ENCODE results near the gene JUP. TPM values are rescaled to one million over a fixed set of nuclear protein-coding genes. Genes with fewer than 3 reads are reported as not detected.
A peak's percentile ranks its signal among the peaks of the same experiment; 100 is the strongest.

Gene JUP
- total and polyA plus RNA-seq, 2 of the 13 experiments (the other 11 are each of a cell fraction or from before 2014, with no cell fraction given) = 12.1 to 20.6 TPM

DNA sequence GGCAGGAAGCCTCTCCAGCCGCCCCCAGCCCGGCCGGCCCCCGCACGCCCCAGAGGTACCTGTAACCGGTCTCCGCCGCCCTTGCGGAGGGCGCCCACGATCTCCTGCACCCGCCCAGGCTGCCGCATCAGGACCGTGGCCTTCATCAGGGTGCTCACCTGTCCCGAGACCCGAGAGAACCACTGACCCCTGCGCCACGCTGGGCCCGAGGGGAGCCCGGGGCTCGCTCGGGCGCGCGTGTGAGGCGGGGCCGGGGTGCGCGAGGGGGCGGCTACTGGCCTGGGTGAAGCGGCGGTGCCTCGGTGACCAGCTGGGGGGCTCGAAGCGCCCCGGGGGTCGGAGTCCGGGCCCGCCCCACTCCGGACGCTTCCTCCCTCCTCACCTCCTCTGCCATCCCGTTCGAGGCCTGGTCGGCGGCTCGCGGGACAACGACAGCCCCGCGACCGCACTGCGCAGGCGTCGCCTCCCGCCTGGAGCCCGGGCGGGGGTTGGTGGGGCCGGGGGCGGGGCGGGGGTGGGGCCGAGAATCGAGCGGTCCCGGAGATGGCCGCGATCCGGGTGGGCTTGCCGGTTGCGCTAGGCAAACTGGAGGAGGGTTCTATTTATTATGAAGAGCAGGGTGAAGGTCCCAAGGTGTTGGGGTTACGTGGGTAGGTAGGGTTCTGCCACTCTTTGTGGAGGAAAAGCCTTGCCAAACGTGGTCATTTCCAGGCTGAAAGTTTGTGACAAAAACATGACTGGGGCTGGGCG, 49.5 kb upstream of the JUP start, which contains the start of gene NT5C3B (continued):
- peak; percentile 68; the same call in 1 of the 2 replicates for TF ChIP-seq ZSCAN31 (CRISPR knock-in tag; IDR thresholded peaks at IDR 0.05; ENCODE audit: low read depth)
- TF ChIP-seq, protein P1, sequence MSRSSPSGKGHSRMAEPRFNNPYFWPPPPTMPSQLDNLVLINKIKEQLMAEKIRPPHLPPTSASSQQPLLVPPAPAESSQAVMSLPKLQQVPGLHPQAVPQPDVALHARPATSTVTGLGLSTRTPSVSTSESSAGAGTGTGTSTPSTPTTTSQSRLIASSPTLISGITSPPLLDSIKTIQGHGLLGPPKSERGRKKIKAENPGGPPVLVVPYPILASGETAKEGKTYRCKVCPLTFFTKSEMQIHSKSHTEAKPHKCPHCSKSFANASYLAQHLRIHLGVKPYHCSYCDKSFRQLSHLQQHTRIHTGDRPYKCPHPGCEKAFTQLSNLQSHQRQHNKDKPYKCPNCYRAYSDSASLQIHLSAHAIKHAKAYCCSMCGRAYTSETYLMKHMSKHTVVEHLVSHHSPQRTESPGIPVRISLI (CRISPR knock-in tag; IDR thresholded peaks at IDR 0.05; ENCODE audit: borderline replicate concordance) = 0 out of 2 replicates have a peak, but pooled peaks have one; percentile 38
- TF ChIP-seq TP53 (CRISPR knock-in tag; conservative IDR thresholded peaks at IDR 0.05) = no peak
- TF ChIP-seq ZNF160 (CRISPR knock-in tag; IDR thresholded peaks at IDR 0.05) = peak; percentile 55; the same call in 1 of the 2 replicates
- no peak for TF ChIP-seq SNRNP70 (IDR thresholded peaks at IDR 0.05; ENCODE audit: low read depth, low read length)
- no peak for TF ChIP-seq ZNF17 (CRISPR knock-in tag; IDR thresholded peaks at IDR 0.05)
- TF ChIP-seq, protein P2, sequence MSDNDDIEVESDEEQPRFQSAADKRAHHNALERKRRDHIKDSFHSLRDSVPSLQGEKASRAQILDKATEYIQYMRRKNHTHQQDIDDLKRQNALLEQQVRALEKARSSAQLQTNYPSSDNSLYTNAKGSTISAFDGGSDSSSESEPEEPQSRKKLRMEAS (IDR thresholded peaks at IDR 0.05) = peak; percentile 59
- TF ChIP-seq ZNF441 (CRISPR knock-in tag; IDR thresholded peaks at IDR 0.05; ENCODE audit: borderline replicate concordance) = peak; percentile 52; the same call in 1 of the 2 replicates
- TF ChIP-seq ZNF224 (CRISPR knock-in tag; IDR thresholded peaks at IDR 0.05) = 0 out of 2 replicates have a peak, but pooled peaks have one; percentile 56
- TF ChIP-seq, protein P3, sequence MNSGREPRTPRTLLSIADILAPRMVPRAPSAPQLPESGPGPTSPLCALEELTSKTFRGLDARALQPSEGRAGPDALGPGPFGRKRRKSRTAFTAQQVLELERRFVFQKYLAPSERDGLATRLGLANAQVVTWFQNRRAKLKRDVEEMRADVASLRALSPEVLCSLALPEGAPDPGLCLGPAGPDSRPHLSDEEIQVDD (CRISPR knock-in tag; IDR thresholded peaks at IDR 0.05; ENCODE audit: borderline replicate concordance) = peak; percentile 25; the same call in 1 of the 2 replicates
- TF ChIP-seq, protein P4, sequence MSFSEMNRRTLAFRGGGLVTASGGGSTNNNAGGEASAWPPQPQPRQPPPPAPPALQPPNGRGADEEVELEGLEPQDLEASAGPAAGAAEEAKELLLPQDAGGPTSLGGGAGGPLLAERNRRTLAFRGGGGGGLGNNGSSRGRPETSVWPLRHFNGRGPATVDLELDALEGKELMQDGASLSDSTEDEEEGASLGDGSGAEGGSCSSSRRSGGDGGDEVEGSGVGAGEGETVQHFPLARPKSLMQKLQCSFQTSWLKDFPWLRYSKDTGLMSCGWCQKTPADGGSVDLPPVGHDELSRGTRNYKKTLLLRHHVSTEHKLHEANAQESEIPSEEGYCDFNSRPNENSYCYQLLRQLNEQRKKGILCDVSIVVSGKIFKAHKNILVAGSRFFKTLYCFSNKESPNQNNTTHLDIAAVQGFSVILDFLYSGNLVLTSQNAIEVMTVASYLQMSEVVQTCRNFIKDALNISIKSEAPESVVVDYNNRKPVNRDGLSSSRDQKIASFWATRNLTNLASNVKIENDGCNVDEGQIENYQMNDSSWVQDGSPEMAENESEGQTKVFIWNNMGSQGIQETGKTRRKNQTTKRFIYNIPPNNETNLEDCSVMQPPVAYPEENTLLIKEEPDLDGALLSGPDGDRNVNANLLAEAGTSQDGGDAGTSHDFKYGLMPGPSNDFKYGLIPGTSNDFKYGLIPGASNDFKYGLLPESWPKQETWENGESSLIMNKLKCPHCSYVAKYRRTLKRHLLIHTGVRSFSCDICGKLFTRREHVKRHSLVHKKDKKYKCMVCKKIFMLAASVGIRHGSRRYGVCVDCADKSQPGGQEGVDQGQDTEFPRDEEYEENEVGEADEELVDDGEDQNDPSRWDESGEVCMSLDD (CRISPR knock-in tag; IDR thresholded peaks at IDR 0.05; ENCODE audit: borderline replicate concordance) = 0 out of 2 replicates have a peak, but pooled peaks have one; percentile 31
- TF ChIP-seq, protein P5, sequence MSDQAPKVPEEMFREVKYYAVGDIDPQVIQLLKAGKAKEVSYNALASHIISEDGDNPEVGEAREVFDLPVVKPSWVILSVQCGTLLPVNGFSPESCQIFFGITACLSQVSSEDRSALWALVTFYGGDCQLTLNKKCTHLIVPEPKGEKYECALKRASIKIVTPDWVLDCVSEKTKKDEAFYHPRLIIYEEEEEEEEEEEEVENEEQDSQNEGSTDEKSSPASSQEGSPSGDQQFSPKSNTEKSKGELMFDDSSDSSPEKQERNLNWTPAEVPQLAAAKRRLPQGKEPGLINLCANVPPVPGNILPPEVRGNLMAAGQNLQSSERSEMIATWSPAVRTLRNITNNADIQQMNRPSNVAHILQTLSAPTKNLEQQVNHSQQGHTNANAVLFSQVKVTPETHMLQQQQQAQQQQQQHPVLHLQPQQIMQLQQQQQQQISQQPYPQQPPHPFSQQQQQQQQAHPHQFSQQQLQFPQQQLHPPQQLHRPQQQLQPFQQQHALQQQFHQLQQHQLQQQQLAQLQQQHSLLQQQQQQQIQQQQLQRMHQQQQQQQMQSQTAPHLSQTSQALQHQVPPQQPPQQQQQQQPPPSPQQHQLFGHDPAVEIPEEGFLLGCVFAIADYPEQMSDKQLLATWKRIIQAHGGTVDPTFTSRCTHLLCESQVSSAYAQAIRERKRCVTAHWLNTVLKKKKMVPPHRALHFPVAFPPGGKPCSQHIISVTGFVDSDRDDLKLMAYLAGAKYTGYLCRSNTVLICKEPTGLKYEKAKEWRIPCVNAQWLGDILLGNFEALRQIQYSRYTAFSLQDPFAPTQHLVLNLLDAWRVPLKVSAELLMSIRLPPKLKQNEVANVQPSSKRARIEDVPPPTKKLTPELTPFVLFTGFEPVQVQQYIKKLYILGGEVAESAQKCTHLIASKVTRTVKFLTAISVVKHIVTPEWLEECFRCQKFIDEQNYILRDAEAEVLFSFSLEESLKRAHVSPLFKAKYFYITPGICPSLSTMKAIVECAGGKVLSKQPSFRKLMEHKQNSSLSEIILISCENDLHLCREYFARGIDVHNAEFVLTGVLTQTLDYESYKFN (CRISPR knock-in tag; conservative IDR thresholded peaks at IDR 0.05) = 0 out of 2 replicates have a peak, but pooled peaks have one; percentile 17
- no peak for TF ChIP-seq TMF1 (CRISPR knock-in tag; IDR thresholded peaks at IDR 0.05; ENCODE audit: low read depth)
- peak; percentile 27; the same call in 1 of the 2 replicates for TF ChIP-seq GATAD1 (CRISPR knock-in tag; IDR thresholded peaks at IDR 0.05)
- peak; percentile 85 for TF ChIP-seq BORCS8-MEF2B (CRISPR knock-in tag; IDR thresholded peaks at IDR 0.05)
- TF ChIP-seq ZNF790 (CRISPR knock-in tag; IDR thresholded peaks at IDR 0.05; ENCODE audit: borderline replicate concordance) = peak; percentile 63; the same call in 1 of the 2 replicates
- TF ChIP-seq GATA4 (IDR thresholded peaks at IDR 0.05; ENCODE audit: borderline replicate concordance, low read depth) = peak; percentile 19; the same call in 1 of the 2 replicates
- peak; percentile 49; the same call in 1 of the 2 replicates for TF ChIP-seq ZNF558 (CRISPR knock-in tag; IDR thresholded peaks at IDR 0.05; ENCODE audit: borderline replicate concordance)
- 0 out of 2 replicates have a peak, but pooled peaks have one; percentile 44 for TF ChIP-seq ZNF234 (CRISPR knock-in tag; conservative IDR thresholded peaks at IDR 0.05)
